ENCODE data around the gene RAB11B. TPM values are rescaled to one million over a fixed set of nuclear protein-coding genes. Genes with fewer than 3 reads are reported as not detected.
"Not testable (repeated sequence)": the region's sequence is repeated elsewhere in the genome, so short reads cannot be mapped to it uniquely, and the experiment has no call there.

The RAB11B gene
- total RNA-seq, 1 experiment from 2014 or later, result 9.1 TPM

- Histone ChIP-seq H3K4me3 (no peak overlapping the region), H3K9me3 (replicated peaks) (peaks cover 5% of the 10 kb centered on the region)
Observed at GRCh38 chr19:8361921-8362793, 28.0 kb upstream of the RAB11B start.

GRCh38 chr19:8363803-8364771, 26.1 kb upstream of the RAB11B start, which contains the start of gene ANGPTL4:
ANGPTL4 (plus strand) TSS chr19:8364155; CDS start chr19:8364322, 167 bp downstream.
- Histone ChIP-seq H3K9me3 (replicated peaks) (peaks cover 5% of the 10 kb centered on the region), H3K4me3 (peak within 1 kb of the TSS; percentile 39), H3K27me3 (replicated peaks) (no peaks in the 10 kb centered on the region), H3K36me3 (no peaks in the 10 kb centered on the region), H3K4me1 (replicated peaks) (peaks cover 43% of the 10 kb centered on the region), H3K27ac (peak within 1 kb of the TSS; percentile 30; the same call in 1 of the 2 replicates)
- DNase-seq (ENCODE audit: low read depth in 1 of 2, low spot score in 2 of 2), result peak; percentile 77 to 84

More at GRCh38 chr19:8361921-8362793, 28.0 kb upstream of the RAB11B start:
- peaks cover 32% of the 10 kb centered on the region for H3K4me1 ChIP-seq (replicated peaks)
- H3K27me3 ChIP-seq (replicated peaks), result no peaks in the 10 kb centered on the region
- H3K36me3 ChIP-seq, result no peaks in the 10 kb centered on the region
- peak; percentile 84 to 95 for DNase-seq (ENCODE audit: low read depth in 1 of 2, low spot score in 2 of 2)
- 0 out of 2 replicates have a peak overlapping the region, but pooled peaks have one; percentile 20 for H3K27ac ChIP-seq

- DNase-seq (ENCODE audit: low read depth in 1 of 2, low spot score in 2 of 2), result no peak
- Histone ChIP-seq H3K4me3 (no peak overlapping the region), H3K4me1 (replicated peaks) (peaks cover 43% of the 10 kb centered on the region)
Observed at GRCh38 chr19:8366121-8366581, 24.0 kb upstream of the RAB11B start.

GRCh38 chr19:8366961-8367326, 23.2 kb upstream of the RAB11B start:
- Histone ChIP-seq H3K36me3 (no peaks in the 10 kb centered on the region), H3K27ac (no peak overlapping the region), H3K9me3 (replicated peaks) (peaks cover 5% of the 10 kb centered on the region), H3K4me1 (replicated peaks) (peaks cover 39% of the 10 kb centered on the region), H3K4me3 (no peak overlapping the region), H3K27me3 (replicated peaks) (no peaks in the 10 kb centered on the region)
- no peak for DNase-seq (ENCODE audit: low read depth in 1 of 2, low spot score in 2 of 2)

More at GRCh38 chr19:8366121-8366581, 24.0 kb upstream of the RAB11B start:
- Histone ChIP-seq H3K27ac (no peak overlapping the region), H3K36me3 (no peaks in the 10 kb centered on the region), H3K27me3 (replicated peaks) (no peaks in the 10 kb centered on the region), H3K9me3 (replicated peaks) (peaks cover 5% of the 10 kb centered on the region)

- H3K36me3 ChIP-seq, result no peaks in the 10 kb centered on the region
- H3K4me3 ChIP-seq, result no peak overlapping the region
- H3K27ac ChIP-seq, result no peak overlapping the region
- DNase-seq (ENCODE audit: low read depth in 1 of 2, low spot score in 2 of 2), result peak; percentile 98 to 99
- no peaks in the 10 kb centered on the region for H3K27me3 ChIP-seq (replicated peaks)
- H3K4me1 ChIP-seq (replicated peaks), result peaks cover 34% of the 10 kb centered on the region
- peaks cover 5% of the 10 kb centered on the region for H3K9me3 ChIP-seq (replicated peaks)
Observed at GRCh38 chr19:8367327-8368001, 22.7 kb upstream of the RAB11B start.

- no peak overlapping the region for H3K4me3 ChIP-seq
- peaks cover 30% of the 10 kb centered on the region for H3K4me1 ChIP-seq (replicated peaks)
- DNase-seq (ENCODE audit: low read depth in 1 of 2, low spot score in 2 of 2), result no peak
- H3K27ac ChIP-seq, result no peak overlapping the region
- 0 out of 2 replicates have a peak, but pooled peaks cover 2% of the 10 kb centered on the region for H3K36me3 ChIP-seq
- no peaks in the 10 kb centered on the region for H3K27me3 ChIP-seq (replicated peaks)
- no peaks in the 10 kb centered on the region; the same call in 1 of the 2 replicates for H3K9me3 ChIP-seq (replicated peaks)
Observed at GRCh38 chr19:8370176-8371010, 19.8 kb upstream of the RAB11B start.

- no peak overlapping the region for H3K4me3 ChIP-seq
- no peaks in the 10 kb centered on the region; the same call in 1 of the 2 replicates for H3K9me3 ChIP-seq (replicated peaks)
- H3K27me3 ChIP-seq (replicated peaks), result no peaks in the 10 kb centered on the region
- H3K27ac ChIP-seq, result no peak overlapping the region
- DNase-seq (ENCODE audit: low read depth in 1 of 2, low spot score in 2 of 2), result no peak
- H3K4me1 ChIP-seq (replicated peaks), result peaks cover 28% of the 10 kb centered on the region
- 0 out of 2 replicates have a peak, but pooled peaks cover 2% of the 10 kb centered on the region for H3K36me3 ChIP-seq
Observed at GRCh38 chr19:8371011-8371804, 19.0 kb upstream of the RAB11B start.

GRCh38 chr19:8373867-8374813, 16.0 kb upstream of the RAB11B start:
- Histone ChIP-seq H3K27me3 (replicated peaks) (no peaks in the 10 kb centered on the region), H3K4me1 (replicated peaks) (peaks cover 7% of the 10 kb centered on the region; the same call in 1 of the 2 replicates), H3K9me3 (replicated peaks) (no peaks in the 10 kb centered on the region; the same call in 1 of the 2 replicates), H3K4me3 (no peak overlapping the region), H3K27ac (no peak overlapping the region), H3K36me3 (0 out of 2 replicates have a peak, but pooled peaks cover 2% of the 10 kb centered on the region)
- DNase-seq (ENCODE audit: low read depth in 1 of 2, low spot score in 2 of 2), result peak in 1 of 2 experiments; percentile 38

- H3K4me3 ChIP-seq; H3K4me1 ChIP-seq (replicated peaks); H3K27ac ChIP-seq; H3K27me3 ChIP-seq (replicated peaks); H3K36me3 ChIP-seq; DNase-seq (ENCODE audit: low read depth in 1 of 2, low spot score in 2 of 2); H3K9me3 ChIP-seq (replicated peaks): not testable (repeated sequence)
Observed at GRCh38 chr19:8375766-8376165, 14.4 kb upstream of the RAB11B start.

- H3K4me1 ChIP-seq (replicated peaks); DNase-seq (ENCODE audit: low read depth in 1 of 2, low spot score in 2 of 2); H3K27me3 ChIP-seq (replicated peaks); H3K4me3 ChIP-seq; H3K9me3 ChIP-seq (replicated peaks); H3K27ac ChIP-seq; H3K36me3 ChIP-seq: not testable (repeated sequence)
Observed at GRCh38 chr19:8376373-8376974, 13.7 kb upstream of the RAB11B start.
